Stromal cell of bone marrow (primary cell): Measurements from ENCODE around the gene COLGALT1.

Experiments used
- DNase-seq: peaks from one replicate; pipeline ENCODE4 v3.0.0-alpha.2; 2012; ENCODE audit warnings: low read depth

COLGALT1 gene

DNA sequence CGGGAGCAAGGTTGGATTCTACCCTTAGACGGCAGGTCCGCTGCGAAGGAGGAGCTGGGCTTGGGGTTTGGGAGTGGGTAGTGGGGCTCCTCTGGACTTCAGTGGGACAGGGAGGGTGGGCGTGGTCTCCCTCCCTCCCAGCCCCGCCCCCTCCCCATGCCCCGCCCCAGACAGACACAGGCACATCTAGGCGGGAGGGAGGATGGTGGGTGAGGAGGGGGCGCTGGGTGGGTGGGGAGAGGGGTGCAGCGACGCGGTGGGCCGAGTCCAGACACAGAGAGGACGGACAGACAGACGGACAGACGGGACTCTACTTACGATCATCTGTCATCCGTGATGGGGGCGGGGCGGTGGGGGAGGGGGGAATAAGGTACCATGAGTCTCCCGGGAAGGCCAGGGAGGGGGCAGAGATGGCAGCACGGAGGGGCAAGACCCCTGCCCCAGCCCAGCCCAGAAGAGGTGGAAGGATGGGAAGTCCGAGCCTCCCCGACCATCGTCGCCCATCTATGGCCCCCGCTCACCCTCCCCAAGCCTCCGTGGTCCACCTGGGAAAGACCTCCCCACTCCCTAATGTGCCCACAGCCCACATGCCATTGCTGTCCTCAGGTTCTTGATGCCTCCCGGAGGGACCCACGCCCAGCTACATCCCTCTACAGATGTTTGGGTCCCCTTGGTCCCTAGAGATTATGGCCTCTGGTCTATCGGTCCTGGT lies 67.9 kb downstream of the COLGALT1 start:
- DNase-seq: no peak

- DNase-seq: no peak
Observed at GRCh38 chr19:17624314-17624991, 69.0 kb downstream of the COLGALT1 start.

DNA sequence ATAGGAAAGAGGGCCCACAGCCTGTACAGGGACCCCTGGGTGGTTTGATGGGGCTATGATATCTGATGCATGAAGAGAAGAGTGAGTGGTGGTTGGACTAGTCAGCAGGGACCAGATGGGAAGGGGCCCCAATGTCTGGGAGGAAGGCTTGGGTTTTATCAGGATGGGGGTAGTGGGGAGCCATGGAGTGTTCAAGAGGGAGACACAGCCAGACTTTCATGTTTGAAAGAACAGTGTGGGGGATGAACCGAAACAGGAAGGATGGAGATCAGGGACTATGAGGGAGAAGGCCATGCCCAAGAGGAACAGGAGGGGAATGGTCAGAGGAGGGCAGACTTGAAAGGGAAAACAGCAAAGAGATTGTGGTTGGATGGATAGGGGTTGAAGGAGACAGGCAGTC lies 69.6 kb downstream of the COLGALT1 start:
- no peak for DNase-seq

DNA sequence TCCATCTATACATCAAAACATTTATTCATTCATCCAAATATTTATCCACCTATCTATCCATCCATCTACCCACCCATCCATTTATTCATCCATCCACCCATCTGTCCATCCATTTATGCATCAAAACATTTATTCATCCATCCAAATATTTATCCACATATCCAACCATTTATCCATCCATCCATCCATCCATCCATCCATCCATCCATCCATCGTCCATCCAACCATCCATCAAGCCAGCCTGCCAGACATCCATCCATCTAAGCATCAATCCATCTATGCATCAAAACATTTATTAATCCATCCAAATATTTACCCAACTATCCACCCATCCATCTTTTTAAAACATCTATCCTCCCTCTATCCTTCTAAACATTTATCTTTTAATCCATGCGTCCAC lies 70.5 kb downstream of the COLGALT1 start:
- no peak for DNase-seq

GRCh38 chr19:17626456-17627015 lies 71.1 kb downstream of the COLGALT1 start:
- DNase-seq: no peak

DNA sequence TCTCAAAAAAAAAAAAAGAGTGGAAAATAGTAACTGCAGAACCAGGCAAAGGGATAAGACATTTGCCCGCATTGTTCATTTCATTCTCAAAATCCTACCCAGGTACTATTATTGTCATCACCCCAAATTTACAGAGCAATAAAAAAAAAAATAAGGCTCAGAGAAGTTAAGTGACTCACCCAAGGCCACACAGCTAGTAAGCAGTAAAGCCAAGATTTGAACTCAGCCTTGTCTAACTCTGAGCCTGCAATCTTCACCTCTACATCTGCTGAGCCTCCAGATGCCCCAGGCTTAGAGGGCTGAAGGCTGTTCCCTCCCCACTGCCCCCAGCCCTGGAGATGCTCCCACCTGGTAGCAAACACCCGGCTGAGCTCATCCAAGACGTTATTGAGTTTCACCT lies 71.7 kb downstream of the COLGALT1 start:
- DNase-seq: no peak

DNA sequence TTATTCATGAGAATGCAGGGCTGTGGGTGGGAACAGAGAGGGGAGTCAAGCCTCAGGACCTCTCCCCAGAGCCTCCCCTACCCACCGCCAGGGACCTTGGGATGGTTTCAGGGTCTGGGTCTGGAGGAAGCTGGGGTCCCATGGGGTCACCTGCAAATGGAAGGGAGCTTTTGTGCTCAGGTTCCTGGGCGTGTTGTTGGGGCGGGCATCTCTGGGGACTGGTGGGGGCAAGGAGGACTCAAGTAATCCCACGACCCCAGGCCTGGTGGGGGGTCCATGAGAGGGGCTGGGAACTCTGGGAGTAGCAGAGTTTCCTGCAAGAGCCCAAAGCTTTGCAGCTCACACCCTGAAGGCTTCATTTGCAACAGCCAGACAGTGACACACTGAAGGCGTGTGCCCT lies 72.5 kb downstream of the COLGALT1 start:
- no peak for DNase-seq

DNA sequence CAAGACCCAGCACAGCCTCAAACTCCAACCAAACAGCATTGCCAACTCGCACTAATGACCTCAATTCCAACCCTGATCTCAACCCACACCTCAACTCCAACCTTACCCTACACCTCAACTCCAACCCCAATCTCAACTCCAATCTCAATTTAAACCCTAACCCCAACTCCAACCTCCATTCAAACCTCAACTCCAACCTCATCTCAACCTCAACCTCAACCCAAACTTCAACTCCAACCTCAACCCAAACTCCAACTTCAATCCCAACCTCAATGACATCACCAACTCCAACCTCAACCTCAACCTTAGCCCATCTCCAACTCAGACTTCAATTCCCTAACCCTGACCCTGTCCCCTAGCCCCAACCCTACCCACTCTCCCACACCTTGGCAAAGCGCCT lies 74.3 kb downstream of the COLGALT1 start:
- no peak for DNase-seq

GRCh38 chr19:17632577-17632976 lies 77.1 kb downstream of the COLGALT1 start:
- no peak for DNase-seq
